Caco-2 (cell line): ENCODE measurements around the gene DLG1. TPM values are rescaled to one million over a fixed set of nuclear protein-coding genes. Genes with fewer than 3 reads are reported as not detected.

ENCODE experiments used
- BruUV-seq: library from RNA; stranded (reverse); fragments of 400-500 nt; replicated peaks from 2 replicates; lab custom pipeline; 2021; lab: Mats Ljungman, UMichigan
- CTCF ChIA-PET: fragments of 300-600 bp; sonication (Branson Sonifier 250); formaldehyde crosslinking; loops from one replicate; lab custom pipeline; 2022; ENCODE audit warnings: antibody characterized with exemption; lab: Charles Lee
- POLR2A ChIA-PET: fragments of 300-600 bp; sonication (Branson Sonifier 250); formaldehyde crosslinking; loops from one replicate; lab custom pipeline; 2022; ENCODE audit warnings: antibody characterized with exemption; lab: Charles Lee
- DNase-seq, 2 experiments: peaks; one replicate each; pipeline versions ENCODE4 v3.0.0 to v3.0.0-alpha.2; 2020 to 2022
- H3K27me3 ChIP-seq: replicated peaks from 2 replicates; pipeline ENCODE4 v1.6.0; 2011; ENCODE audit warnings: low read length; ENCODE audit not compliant: control insufficient read depth, insufficient read depth
- H3K36me3 ChIP-seq: 2 replicates; pipeline ENCODE4 v1.5.1; 2011; ENCODE audit warnings: low read length; ENCODE audit not compliant: control insufficient read depth, insufficient read depth
- H3K4me1 ChIP-seq: fragments of 250-450 bp; sonication (Bioruptor Pico); 2 replicates; pipeline ENCODE4 v1.5.1; 2020; ENCODE audit warnings: mild to moderate bottlenecking
- H3K4me3 ChIP-seq: 2 replicates; pipeline ENCODE4 v1.5.1; 2011; ENCODE audit warnings: low read depth, mild to moderate bottlenecking, control low read depth, low read length
- H3K9me3 ChIP-seq: fragments of 250-450 bp; sonication (Bioruptor Pico); 2 replicates; pipeline ENCODE4 v1.5.1; 2020; ENCODE audit warnings: mild to moderate bottlenecking, moderate library complexity
- H3K27ac Mint-ChIP-seq: one replicate; pipeline ENCODE4 v1.8.0; 2022; ENCODE audit warnings: mixed read lengths; ENCODE audit not compliant: unreplicated experiment
- H3K27me3 Mint-ChIP-seq: one replicate; pipeline ENCODE4 v1.8.0; 2022; ENCODE audit warnings: mixed read lengths; ENCODE audit not compliant: insufficient read depth, unreplicated experiment
- H3K36me3 Mint-ChIP-seq: one replicate; pipeline ENCODE4 v1.8.0; 2022; ENCODE audit warnings: mild to moderate bottlenecking, mixed read lengths; ENCODE audit not compliant: insufficient read depth, unreplicated experiment
- H3K4me1 Mint-ChIP-seq: one replicate; pipeline ENCODE4 v1.8.0; 2022; ENCODE audit warnings: low read depth, mixed read lengths; ENCODE audit not compliant: unreplicated experiment
- H3K4me3 Mint-ChIP-seq: one replicate; pipeline ENCODE4 v1.8.0; 2022; ENCODE audit warnings: mild to moderate bottlenecking, moderate library complexity, mixed read lengths; ENCODE audit not compliant: unreplicated experiment
- H3K9me3 Mint-ChIP-seq: one replicate; pipeline ENCODE4 v1.8.0; 2022; ENCODE audit warnings: mixed read lengths; ENCODE audit not compliant: unreplicated experiment
- CTCF ChIP-seq, 2 experiments: fragments of 200-600 bp in 1 of 2; IDR thresholded peaks; 1 replicate in 1 of 2; 2 replicates in 1 of 2; pipeline versions ENCODE4 v1.5.1 to v1.8.0; 2011 to 2022; ENCODE audit warnings: antibody characterized with exemption in 1 of 2, control low read depth in 1 of 2, inconsistent platforms in 1 of 2, low read depth in 1 of 2, low read length in 1 of 2, mild to moderate bottlenecking in 1 of 2, moderate library complexity in 1 of 2; ENCODE audit not compliant: insufficient read depth in 1 of 2, severe bottlenecking in 1 of 2, unreplicated experiment in 1 of 2
- intact Hi-C: fragments of 100-400 bp; cut with micrococcal nuclease; formaldehyde crosslinking; loops from one replicate; pipeline ENCODE4 v1.10.0; 2022; ENCODE audit not compliant: unreplicated experiment
- total RNA-seq: library from RNA; stranded (reverse); gene quantifications from 2 replicates; pipeline ENCODE4 v1.2.3, GENCODE V29; 2022

DLG1 gene
- total RNA-seq, 1 experiment from 2014 or later, result 167 TPM

- POLR2A ChIA-PET, result no interaction called here
- Histone ChIP-seq H3K36me3 (no peaks in the 10 kb centered on the region; the same call in 1 of the 2 replicates), H3K27me3 (no peaks in the 10 kb centered on the region), H3K4me3 (no peak overlapping the region), H3K9me3 (no peaks in the 10 kb centered on the region), H3K4me1 (peaks cover 6% of the 10 kb centered on the region; the same call in 1 of the 2 replicates)
- DNase-seq, result no peak
- Mint-ChIP-seq H3K27me3 (no peaks in the 10 kb centered on the region), H3K27ac (no peak overlapping the region), H3K9me3 (no peaks in the 10 kb centered on the region), H3K4me1 (peaks cover 15% of the 10 kb centered on the region), H3K4me3 (no peak overlapping the region), H3K36me3 (peaks cover 43% of the 10 kb centered on the region)
- intact Hi-C loops, result no loop called here
- no peak for TF ChIP-seq CTCF (IDR thresholded peaks at IDR 0.05; ENCODE audit: insufficient read depth in 1 of 2, low read depth in 1 of 2, low read length in 1 of 2, severe bottlenecking in 1 of 2, unreplicated experiment in 1 of 2)
- BruUV-seq, result no TSS peak
- CTCF ChIA-PET, result no interaction called here
Observed at GRCh38 chr3:197122394-197122793, 176.0 kb downstream of the DLG1 start.

DNA sequence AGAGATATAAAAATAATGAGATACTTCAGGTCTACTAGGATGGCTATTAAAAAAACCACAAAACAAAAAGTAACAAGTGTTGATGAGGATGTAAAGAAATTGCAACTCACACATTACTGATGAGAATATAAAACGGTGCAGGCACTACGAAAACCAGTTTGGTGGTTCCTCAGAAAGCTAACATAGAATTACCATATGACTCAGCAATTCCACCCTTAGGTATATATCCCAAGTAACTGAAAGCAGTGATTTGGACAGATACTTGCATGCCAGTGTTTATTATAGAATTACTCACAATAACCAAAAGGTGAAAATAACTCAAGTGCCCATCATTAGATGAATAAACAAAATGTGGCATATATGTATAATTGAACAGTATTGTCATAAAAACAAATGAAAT, 181.3 kb downstream of the DLG1 start:
- Mint-ChIP-seq H3K27ac (no peak overlapping the region), H3K36me3 (peaks cover 58% of the 10 kb centered on the region), H3K4me3 (no peak overlapping the region), H3K9me3 (no peaks in the 10 kb centered on the region), H3K27me3 (no peaks in the 10 kb centered on the region), H3K4me1 (no peaks in the 10 kb centered on the region)
- Histone ChIP-seq H3K9me3 (no peaks in the 10 kb centered on the region), H3K4me1 (peaks cover 9% of the 10 kb centered on the region; the same call in 1 of the 2 replicates), H3K4me3 (no peak overlapping the region), H3K36me3 (no peaks in the 10 kb centered on the region; the same call in 1 of the 2 replicates), H3K27me3 (no peaks in the 10 kb centered on the region)
- intact Hi-C loops, result no loop called here
- no peak for TF ChIP-seq CTCF (IDR thresholded peaks at IDR 0.05; ENCODE audit: insufficient read depth in 1 of 2, low read depth in 1 of 2, low read length in 1 of 2, severe bottlenecking in 1 of 2, unreplicated experiment in 1 of 2)
- POLR2A ChIA-PET, result no interaction called here
- no peak for DNase-seq
- no TSS peak for BruUV-seq
- CTCF ChIA-PET, result no interaction called here

DNA sequence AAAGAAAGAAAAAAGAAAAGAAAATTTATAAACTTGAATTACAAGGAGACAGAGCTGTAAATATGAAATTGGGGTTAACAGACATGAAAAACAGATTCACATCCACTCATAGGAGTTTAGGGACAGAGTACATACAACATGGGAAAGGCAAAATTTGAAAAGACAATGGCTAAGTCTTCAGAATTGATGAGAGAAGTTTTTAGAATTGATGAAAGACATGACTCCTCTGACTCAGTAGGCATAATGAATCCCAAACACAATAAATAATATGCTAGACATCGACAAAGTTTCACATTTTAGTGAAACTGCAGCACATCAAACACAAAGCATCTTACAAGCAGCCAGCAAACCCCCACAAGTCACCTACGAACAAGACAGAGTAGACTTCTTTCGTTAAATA, 184.4 kb downstream of the DLG1 start:
- no peaks in the 10 kb centered on the region for H3K9me3 Mint-ChIP-seq
- TF ChIP-seq CTCF (IDR thresholded peaks at IDR 0.05; ENCODE audit: insufficient read depth in 1 of 2, low read depth in 1 of 2, low read length in 1 of 2, severe bottlenecking in 1 of 2, unreplicated experiment in 1 of 2), result no peak
- CTCF ChIA-PET, result no interaction called here
- POLR2A ChIA-PET, result no interaction called here
- Histone ChIP-seq H3K4me3 (no peak overlapping the region), H3K36me3 (no peaks in the 10 kb centered on the region; the same call in 1 of the 2 replicates), H3K9me3 (0 out of 2 replicates have a peak, but pooled peaks cover 4% of the 10 kb centered on the region), H3K4me1 (peaks cover 9% of the 10 kb centered on the region; the same call in 1 of the 2 replicates), H3K27me3 (no peaks in the 10 kb centered on the region)
- DNase-seq, result no peak
- no peak overlapping the region for H3K4me3 Mint-ChIP-seq
- no TSS peak for BruUV-seq
- H3K36me3 Mint-ChIP-seq, result peaks cover 75% of the 10 kb centered on the region
- no peaks in the 10 kb centered on the region for H3K27me3 Mint-ChIP-seq
- no peak overlapping the region for H3K27ac Mint-ChIP-seq
- intact Hi-C loops, result no loop called here
- H3K4me1 Mint-ChIP-seq, result no peaks in the 10 kb centered on the region
